Kidney epithelial cell (primary cell): Measurements from ENCODE around the gene CUL7. TPM values are rescaled to one million over a fixed set of nuclear protein-coding genes. Genes with fewer than 3 reads are reported as not detected.

ENCODE experiments used
- DNase-seq: peaks from one replicate; pipeline ENCODE4 v3.0.0-alpha.2; 2010; ENCODE audit warnings: low read depth
- H3K27me3 ChIP-seq: 2 replicates; pipeline ENCODE4 v1.6.0; 2011; ENCODE audit warnings: low read length; ENCODE audit not compliant: control insufficient read depth, insufficient read depth
- H3K36me3 ChIP-seq: 2 replicates; pipeline ENCODE4 v1.5.1; 2011; ENCODE audit warnings: low read length; ENCODE audit not compliant: control insufficient read depth, insufficient read depth
- H3K4me3 ChIP-seq: 2 replicates; pipeline ENCODE4 v1.5.1; 2011; ENCODE audit warnings: low read depth, mild to moderate bottlenecking, control low read depth, low read length
- total RNA-seq: library from RNA; depleted of rRNA; stranded (reverse); fragments of >200 nt; gene quantifications from 2 replicates; pipeline ENCODE4 v1.2.3, GENCODE V29; 2015
- TF ChIP-seq, protein P1 (sequence below): IDR thresholded peaks from 2 replicates; pipeline ENCODE4 v1.5.1; 2011; ENCODE audit warnings: mild to moderate bottlenecking, moderate library complexity, low read length, control low read depth, inconsistent platforms; ENCODE audit not compliant: insufficient read depth, poor library complexity, severe bottlenecking

Gene CUL7
- total RNA-seq, 1 donor from 2014 or later: 28.1 TPM

- TF ChIP-seq, protein P1, sequence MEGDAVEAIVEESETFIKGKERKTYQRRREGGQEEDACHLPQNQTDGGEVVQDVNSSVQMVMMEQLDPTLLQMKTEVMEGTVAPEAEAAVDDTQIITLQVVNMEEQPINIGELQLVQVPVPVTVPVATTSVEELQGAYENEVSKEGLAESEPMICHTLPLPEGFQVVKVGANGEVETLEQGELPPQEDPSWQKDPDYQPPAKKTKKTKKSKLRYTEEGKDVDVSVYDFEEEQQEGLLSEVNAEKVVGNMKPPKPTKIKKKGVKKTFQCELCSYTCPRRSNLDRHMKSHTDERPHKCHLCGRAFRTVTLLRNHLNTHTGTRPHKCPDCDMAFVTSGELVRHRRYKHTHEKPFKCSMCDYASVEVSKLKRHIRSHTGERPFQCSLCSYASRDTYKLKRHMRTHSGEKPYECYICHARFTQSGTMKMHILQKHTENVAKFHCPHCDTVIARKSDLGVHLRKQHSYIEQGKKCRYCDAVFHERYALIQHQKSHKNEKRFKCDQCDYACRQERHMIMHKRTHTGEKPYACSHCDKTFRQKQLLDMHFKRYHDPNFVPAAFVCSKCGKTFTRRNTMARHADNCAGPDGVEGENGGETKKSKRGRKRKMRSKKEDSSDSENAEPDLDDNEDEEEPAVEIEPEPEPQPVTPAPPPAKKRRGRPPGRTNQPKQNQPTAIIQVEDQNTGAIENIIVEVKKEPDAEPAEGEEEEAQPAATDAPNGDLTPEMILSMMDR: no peak
- Histone ChIP-seq H3K36me3 (no peaks in the 10 kb centered on the region), H3K27me3 (no peaks in the 10 kb centered on the region), H3K4me3 (no peak overlapping the region)
- no peak for DNase-seq
Measured at GRCh38 chr6:43093436-43094289, 40.0 kb upstream of the CUL7 start.

- H3K27me3 ChIP-seq: no peaks in the 10 kb centered on the region
- DNase-seq: no peak
- no peak overlapping the region for H3K4me3 ChIP-seq
- TF ChIP-seq, protein P1: no peak
- no peaks in the 10 kb centered on the region for H3K36me3 ChIP-seq
Measured at GRCh38 chr6:43092635-43093034, 39.0 kb upstream of the CUL7 start.

- Histone ChIP-seq H3K4me3 (no peak overlapping the region), H3K36me3 (no peaks in the 10 kb centered on the region), H3K27me3 (no peaks in the 10 kb centered on the region)
- TF ChIP-seq, protein P1: no peak
- no peak for DNase-seq
Measured at GRCh38 chr6:43091436-43091991, 37.9 kb upstream of the CUL7 start.

- Histone ChIP-seq H3K36me3 (no peaks in the 10 kb centered on the region), H3K4me3 (no peak overlapping the region), H3K27me3 (no peaks in the 10 kb centered on the region)
- DNase-seq: no peak
- TF ChIP-seq, protein P1: no peak
Measured at GRCh38 chr6:43091020-43091419, 37.4 kb upstream of the CUL7 start.

DNA sequence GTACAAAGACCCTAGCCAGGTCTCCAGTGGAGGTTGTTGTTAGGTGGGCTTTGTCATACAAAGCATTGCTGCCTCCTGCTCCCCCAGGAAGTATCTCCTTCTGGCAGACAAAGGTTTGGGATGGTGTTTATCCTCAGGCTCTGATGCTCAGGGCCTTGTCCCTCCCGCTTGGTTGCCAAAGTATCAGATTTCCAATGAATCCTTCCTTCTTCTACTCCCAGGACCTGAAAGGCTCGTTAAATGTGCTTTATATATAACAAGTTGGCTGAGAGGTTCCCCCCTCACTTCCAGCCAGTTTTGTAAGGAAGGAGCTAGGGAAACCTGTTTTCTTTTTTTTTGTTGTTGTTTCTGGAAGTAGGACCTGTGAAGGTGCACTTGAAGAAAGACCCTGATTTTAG lies 36.9 kb upstream of the CUL7 start:
- DNase-seq: no peak

More for the DNA sequence above, 36.9 kb upstream of the CUL7 start:
- H3K36me3 ChIP-seq: no peaks in the 10 kb centered on the region
- TF ChIP-seq, protein P1: no peak
- H3K27me3 ChIP-seq: no peaks in the 10 kb centered on the region
- H3K4me3 ChIP-seq: no peak overlapping the region
